ENCODE measurements around the gene PBLD.

GRCh38 chr10:68330852-68331454 is 1.8 kb downstream of the PBLD start:
- TF ChIP-seq CTCF (IDR thresholded peaks at IDR 0.05) (no peak), POLR2A (IDR thresholded peaks at IDR 0.05) (no peak)

Measured in esophagus squamous epithelium (tissue), 4 donors.